ENCODE results near the gene KCNK1.

The KCNK1 gene

DNA sequence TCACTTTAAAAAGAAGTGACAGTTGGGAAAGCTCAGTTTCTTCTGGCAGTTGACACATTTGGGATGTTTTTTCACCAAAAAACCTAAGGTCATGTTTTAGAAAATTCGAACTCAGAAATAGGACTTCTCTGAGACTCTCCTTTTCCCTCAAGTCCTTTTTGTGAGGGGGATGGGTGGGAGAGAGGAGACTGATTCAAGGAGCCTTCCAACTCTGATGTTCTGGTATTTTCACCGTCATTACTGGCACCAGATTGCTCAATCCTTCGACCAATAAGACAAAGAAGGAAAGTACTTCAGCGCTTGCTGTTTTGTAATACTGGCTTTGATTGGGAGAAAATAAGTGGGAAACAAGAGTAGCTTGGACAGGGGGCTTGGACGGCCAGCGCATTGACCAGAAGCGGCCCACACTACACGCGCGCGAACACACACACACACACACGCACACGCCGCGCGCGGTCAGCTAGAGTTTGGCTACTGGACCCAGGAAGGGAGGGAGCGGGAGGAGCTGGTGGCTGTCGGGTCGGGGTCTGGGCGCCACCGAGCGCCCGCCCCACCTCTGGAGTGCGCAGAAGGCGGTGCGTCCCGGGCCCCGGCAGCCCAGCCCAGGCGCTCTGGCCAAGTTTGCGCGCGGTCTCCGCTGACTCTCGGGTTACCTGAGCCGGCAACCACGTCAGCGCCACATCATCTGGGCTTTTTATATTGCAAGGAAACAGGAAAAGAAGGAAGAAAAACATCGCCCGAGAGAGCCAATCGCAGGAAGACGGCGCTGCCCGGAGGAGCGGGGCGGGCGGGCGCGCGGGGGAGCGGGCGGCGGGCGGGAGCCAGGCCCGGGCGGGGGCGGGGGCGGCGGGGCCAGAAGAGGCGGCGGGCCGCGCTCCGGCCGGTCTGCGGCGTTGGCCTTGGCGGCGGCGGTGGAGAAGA is at the start of gene KCNK1:
TSS of gene KCNK1 (plus strand) at position 855 of the 921 bp plus-strand sequence. CDS start at position 921, 66 bp downstream.
- DNase-seq = peak; percentile 64

DNA sequence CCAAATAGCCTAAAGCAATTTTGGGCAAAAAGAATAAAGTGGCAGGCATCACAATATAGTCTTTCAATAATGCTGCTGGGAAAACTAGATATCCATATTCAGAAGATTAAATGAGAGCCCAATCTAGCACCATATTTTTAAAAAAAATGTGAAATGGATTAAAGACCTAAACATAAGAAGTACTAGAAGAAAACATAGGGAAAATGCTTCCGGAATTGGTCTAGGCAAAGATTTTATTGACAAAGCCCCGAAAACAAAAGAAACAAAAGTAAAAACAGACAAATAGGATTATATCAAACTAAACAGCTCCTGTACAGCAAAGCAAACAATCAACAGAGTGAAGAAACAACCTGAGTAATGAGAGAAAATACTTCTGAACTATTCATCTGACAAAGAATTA is 48.6 kb upstream of the KCNK1 start:
- no peak for DNase-seq

DNA sequence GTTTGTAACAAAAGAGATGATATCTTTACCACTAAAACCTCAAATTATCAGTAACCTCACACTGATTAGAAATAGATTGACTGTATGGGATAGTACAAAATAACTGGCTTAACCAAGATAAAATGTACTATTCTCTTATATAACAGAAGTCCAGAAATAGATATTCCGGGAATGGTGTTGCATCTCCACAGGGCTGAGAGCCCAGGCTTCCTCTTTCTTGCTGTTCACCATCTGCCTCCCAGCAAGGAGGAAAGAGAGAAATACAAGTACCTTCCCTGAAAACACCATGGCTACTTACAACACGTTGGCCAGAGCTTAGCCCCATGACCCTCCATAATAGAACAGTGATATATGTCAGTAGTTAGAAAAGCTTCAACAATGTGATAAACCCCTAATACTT is 47.0 kb upstream of the KCNK1 start:
- no peak for DNase-seq

DNA sequence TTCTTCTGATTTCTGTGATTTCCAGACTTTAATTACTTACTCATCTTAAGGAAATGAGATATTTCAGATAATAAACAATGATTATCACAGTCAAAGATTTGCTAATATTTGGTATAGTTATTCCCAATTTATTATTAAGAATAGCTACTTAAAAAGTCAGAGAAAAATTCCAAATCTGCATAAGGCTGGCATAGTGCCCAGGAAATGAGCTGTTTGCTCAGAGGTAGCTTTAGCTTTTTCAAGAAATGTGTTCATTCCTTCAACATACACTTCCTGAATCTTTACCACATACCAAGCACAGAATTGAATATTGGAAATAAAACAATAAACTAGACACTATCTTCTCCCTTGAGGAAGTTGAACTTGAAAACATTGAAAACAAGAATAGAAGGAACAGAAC is 44.3 kb upstream of the KCNK1 start:
- DNase-seq = no peak

DNA sequence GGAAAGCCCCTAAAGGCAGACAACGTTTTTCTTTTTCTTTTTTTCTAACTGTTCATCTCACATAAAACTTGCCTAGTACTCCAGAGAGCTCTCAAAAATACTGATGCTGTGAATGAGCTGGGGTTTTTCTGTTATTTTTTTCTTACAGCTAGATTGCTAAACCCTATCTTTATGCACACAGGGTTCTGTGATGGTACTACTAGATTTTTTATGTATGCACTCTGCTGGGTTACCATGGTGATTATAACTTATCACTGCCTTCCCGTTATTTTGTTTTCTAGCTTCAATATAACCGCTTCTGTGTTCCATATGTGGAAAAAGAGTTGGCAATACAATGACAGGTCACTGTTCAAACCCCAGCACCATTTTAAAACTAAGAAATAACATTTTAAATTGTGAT is 43.7 kb upstream of the KCNK1 start:
- no peak for DNase-seq

DNA sequence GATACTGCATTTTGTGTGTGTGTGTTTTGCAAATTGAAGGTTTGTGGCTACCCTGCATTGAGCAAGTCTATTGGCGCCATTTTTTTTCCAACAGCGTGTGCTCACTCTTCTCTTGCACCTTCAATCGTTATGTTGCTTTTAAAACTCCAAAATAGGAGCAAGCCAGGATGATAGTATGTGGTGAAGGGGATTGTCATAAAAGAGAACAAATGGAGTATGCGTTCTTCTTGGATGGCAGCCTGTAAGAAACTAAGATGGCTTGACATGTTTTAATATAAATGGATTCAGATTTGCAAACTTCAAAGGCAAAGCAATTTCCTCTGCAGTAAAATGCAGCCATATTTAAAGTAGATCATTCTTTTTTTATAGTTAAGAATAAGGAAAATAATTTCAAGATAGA is 43.2 kb upstream of the KCNK1 start:
- no peak for DNase-seq

DNA sequence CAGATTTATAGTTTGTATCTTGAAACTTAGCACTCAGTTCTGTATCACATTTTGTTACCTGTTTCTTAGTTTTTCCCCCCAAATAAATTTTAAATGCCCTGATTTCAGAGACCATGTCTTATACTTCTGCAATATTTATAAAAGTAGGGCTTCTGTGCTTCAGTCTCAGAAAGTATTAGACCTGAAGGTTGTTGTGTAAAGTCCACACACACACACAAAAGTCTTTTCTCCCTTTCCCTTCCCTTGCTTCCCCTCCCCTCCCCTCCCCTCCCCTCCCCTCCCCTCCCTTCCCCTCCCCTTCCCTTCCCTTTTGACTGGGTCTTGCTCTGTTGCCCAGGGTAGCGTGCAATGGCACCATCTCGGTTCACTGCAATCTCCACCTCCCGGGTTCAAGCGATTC is 41.0 kb upstream of the KCNK1 start:
- DNase-seq = no peak

DNA sequence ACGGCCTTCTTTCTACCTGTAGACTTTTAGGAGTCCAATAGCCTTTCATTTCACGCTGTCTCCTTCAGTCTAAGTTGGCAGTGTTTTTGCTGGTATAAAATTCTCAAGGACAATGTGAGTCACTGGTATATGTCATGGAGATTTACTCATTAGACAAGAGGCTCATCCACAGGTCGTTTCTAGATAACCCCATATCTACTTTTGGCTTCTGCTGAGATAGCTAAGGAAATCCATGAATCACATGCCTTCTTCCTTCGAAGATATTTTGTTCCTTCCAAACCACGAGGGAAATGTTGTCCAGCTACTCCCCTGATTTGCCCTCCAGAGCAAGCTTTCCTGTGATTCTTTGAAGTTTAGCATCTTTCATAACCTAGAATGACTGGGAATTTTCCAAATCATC is 38.5 kb upstream of the KCNK1 start:
- DNase-seq = no peak

DNA sequence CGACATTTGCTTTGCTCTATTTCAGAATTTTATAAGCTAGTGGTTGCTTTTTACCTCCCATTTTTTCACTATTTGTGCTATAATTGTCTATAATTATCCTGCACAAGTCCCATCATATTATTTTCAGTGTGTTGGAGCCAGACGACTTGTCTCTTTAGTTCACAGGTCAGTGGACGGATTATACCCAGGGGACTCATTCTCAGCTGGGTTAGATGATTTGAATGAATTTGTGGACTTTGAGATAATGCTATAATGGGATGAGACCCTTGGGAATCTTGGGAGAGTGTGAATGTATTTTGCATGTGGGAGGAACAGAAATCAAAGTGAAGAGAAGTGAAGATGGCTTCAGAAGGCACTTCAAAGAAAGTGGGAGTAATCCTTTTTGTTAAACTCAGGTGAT is 31.5 kb upstream of the KCNK1 start:
- no peak for DNase-seq

DNA sequence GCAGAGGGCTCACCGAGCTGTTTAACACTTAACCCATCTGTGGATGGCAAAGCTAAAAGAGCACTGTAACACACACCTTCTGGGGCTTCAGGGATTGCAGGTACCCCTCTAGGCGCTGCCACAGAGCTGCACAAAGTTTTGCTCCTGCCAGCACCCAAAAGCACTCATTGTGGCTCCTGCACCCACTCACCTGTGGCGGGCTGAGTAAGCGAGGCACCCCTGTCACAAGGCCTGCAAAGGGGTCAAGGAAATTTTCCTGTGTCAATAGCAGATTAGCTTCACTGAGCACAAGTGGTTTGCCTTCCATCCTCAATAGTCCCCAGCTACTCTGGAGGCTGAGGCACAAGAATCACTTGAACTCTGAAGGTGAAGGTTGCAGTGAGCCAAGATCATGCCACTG is 29.5 kb upstream of the KCNK1 start:
- DNase-seq = no peak

DNA sequence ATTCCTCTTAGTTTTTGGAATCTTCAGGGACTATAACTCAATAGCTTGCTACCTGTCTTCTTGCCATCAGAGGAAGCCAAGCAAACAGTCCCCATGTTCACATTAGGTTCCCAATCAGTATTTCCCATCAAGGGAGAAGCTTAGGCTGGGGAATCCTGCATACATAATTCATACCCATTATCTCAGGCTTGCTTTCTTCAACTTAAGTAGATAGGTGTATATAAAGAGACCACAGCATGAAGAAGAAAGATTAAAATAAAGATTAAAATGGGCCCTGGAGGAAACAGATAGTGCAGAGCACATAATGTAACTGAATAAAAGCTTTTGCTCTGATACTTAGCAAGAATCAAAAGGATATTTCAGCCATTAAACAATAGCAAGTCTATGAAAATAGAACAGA is 29.0 kb upstream of the KCNK1 start:
- DNase-seq = no peak

DNA sequence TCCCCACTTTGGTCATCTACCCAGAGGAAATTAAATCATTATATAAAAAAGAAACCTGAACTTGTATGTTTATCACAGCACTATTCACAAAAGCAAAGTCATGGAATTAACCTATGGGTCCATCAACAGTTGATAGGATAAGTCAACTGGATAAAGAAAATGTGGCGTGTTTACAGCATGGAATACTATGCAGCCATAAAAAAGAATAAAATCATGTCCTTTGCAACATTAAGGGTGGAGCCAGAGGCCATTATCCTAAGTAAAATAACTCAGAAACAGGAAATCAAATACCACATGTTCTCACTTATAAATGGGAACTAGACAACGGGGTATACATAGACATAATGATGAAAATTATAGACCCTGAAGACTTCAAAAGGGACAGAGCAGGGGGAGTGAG is 27.6 kb upstream of the KCNK1 start:
- no peak for DNase-seq

DNA sequence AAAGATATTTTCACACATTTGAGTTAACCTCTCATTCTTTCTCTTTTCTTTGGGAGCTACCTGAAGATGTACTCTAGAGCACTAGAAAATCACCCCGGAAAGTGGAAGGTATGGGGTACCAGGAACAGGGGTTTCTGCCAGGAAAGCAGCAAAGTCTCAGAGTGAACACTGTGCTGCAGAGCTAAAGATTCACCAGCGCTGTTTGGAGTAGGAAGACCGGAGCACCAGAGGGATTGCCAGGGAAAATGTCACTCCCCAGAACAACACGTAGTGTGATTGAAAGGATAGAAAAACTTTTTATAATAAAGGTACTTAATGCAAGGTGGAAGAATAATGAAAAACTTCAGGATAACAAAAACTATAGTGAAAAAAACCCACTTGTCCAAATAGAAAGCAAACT is 26.7 kb upstream of the KCNK1 start:
- DNase-seq = no peak

DNA sequence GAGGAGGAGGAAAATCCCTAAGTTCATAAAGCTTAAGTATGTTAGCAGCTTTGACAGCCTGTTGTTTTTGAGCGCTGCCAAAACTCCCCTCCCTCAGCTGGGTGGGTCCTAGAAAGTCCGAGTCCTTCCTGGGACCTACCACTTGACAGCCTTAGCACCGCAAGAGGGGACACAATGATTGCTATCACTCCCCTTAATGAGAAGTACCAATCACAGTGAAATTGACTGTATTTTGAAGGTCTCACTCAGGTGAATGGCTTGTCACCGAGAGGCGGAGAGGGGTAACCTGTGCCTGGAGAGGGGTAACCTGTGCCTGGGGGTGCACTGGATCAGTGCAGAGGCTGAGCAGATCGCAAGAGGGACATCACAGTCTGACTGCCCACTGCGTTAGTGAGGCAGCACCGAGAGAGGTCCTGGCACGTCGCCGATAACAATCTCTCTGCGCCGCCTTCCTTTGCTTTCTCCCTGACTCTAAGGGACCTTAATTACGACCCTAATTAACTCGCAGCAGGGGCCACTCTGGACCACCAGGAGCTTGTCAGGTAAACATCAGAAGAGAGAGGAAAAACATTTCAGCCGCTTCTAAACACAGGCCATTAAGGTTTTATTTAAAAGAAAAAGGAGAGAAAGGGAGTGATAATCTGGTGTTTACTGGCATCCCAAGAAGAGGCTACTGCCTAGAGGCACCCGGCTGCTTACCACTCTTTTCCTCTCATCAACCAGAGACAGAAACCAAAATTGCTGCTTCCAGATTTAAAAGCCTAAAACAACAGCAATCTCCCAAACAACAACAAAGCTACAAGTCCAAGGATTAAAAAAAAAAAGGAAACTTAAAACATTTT is 25.7 kb upstream of the KCNK1 start:
- DNase-seq = no peak

DNA sequence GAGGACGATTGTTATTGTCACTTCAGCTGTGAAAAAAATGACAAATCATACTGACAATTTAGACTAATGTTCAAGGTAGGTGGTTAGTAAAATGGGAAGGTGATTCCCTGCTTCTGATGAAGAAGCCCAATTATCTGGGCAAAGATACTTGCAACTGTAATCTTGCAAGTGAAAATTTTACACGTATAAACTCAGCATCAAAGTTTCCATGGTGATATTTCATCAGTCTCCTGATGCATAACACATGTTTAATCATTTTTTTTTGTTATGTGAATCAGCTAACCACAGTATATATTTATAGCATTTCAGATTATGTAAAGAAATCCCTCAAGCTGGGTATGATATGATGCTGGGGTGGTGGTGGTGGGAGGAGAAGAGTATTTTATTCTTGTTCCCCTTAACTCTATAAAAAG is 16.4 kb upstream of the KCNK1 start:
- no peak for DNase-seq

DNA sequence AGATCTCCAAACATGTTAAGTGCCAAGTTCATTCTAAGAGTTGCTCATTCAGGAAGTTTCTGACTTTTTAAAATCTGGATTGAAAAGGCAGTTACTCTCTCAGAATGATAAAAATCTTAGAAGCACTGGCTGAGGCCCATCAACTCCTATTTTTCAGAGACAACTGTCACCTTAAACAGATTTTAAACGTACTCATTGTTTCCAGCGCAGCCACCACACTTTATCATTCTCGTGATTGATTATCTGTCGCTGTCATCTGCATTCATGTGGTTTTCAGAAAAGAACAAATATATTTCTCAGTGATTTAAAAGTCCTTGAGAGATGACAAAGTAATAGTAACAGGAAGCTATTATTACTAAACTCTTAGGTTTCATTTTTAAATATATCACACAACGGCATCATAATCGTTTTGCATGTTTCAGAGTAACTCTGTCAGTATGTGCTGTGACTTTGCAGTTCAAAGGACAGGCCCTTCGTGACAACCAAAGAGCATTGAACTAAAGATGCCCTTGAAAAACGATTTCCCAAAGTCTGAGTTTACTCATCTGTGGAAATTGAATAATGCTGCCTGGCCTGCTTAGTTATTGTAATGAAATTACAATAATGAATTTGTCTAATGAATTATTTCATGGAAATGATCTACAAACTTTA is 14.9 kb upstream of the KCNK1 start:
- peak; percentile 71 for DNase-seq

DNA sequence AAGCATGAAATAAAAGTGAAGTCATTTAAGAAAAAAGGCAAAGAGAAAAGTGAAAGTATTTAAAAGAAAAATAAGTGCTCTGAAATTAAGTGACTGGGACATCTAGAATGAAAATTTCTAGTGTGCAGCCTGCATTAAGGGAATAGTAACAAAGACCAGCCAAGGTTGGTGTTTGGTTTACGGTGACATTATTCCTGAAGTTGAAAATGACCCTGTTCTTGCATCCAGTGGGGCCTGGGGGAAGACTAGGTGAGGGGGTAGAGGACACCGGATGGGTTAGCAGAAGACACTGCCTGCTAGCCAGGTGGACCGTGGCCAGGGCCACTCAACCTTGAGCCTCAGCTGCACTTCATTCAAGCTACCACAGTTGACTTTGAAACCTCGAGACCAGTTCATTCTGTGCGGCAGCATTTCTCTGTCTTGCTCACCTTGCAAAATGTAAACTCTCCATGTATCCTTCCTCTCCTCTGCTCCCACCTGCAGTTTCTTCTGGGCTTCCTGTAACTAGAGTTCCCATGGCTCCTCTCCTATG is 14.3 kb upstream of the KCNK1 start:
- no peak for DNase-seq

DNA sequence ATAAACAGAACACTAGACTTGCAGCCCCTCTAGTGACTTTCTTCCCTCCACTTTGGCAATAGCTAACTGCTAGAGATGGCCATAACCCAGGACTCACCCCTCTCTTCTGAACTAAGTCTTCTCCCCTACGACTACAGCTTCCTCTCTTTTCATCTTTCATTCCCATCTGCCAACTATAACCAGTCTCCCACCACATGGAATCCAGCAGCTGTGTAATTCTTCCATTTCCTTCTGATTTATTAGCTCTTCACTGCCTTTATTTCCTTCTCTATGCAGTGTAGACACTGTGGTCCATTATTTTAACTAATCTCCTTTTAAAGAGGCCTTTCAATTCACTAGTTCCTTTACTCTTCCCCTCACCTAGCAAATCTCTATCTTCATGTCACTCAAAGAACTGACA is 13.4 kb upstream of the KCNK1 start:
- no peak for DNase-seq

DNA sequence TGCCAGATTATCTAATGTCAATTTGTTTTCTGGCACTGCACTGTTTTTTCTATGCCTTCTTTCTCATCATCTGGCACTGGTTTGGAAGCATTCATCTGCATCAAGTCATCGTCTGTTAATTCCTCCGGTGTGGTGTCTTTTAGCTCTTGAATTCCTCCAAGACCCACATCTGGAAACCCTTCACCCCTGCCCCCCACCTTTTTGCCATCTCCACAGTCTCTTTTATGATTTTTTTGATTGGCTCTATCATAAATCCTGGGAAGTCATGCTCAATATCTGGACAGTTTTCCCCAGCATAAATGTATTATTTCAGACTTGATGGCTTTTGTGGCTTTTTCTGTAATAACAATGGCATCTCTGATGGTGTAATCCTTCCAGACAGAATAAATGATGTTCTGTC is 10.4 kb upstream of the KCNK1 start:
- no peak for DNase-seq

DNA sequence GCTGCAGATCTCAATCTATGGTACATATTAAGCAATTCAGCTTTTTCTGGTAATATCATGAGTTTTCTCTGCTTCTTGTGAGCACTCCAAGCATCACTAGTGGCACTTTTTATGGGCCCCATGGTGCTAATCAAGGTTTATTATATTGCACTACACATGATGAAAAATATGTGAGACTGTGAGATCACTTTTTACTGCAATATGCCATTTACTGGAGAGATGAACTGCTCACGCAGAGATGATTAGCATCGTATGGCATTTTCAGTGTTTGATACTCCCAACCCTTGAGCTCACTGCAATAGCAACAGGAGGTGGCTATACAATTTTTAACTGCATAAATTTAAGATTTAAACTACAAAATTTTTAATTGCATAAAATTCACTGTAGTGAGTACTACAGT is 8.7 kb upstream of the KCNK1 start:
- no peak for DNase-seq

DNA sequence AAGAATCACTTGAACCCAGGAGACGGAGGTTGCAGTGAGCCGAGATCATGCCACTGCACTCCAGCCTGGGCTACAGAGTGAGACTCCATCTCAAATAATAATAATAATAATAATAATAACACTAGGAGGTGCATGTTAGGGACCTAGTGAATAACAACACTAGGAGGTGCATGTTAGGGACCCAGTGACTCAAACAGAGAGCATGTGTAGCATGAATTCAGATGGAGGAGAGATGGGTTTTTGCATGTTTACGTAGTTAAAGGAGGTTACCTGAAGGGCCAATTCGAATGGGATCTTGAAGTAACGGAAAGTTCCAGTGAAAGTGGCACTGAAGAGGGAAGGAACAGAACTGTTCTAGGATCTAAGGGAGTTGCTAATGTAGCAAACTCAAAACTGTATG is 7.1 kb upstream of the KCNK1 start:
- DNase-seq = no peak

DNA sequence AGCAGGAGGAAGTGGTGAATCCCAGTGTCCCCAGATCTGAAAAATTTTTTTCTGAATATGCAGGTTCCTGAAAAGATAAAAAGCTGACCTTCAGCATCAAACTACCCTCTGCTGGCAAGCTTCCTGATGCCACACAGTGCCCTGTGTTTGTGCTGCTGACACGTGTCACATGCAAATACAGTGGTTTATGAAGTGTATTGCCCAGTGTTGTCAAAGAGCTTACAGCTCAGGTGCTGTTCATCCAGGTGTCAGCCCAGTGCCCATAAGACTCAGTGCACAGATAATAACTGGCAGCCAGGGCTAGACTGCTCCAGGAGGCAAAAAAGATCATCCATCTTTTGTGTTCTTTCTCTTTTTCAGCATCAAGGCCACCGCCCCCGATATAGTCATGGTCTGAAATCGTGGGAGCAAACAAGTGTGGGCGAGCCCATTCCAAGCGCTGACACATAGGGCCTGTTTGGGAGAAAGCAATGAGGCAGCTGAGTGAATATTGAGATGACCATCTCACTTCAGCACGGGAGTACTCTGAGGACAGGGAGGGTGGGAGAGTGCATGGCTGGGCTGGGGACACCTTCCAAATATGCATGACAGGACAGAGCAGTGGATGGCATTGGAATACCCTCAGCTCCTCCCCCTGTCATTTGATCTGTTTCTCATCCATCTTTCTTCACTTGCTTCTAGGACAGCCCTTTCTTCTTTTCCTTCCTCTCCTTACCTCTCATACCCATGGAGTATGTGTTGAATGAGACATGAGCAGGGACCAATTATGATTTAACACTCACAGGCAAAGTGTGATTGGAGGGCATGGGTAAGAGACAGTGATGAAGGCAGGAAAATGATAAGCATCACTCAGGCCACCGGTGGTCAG is 6.4 kb upstream of the KCNK1 start:
- no peak for DNase-seq
